Left renal pelvis (tissue), 4 donors: ENCODE data around the gene ACOXL. TPM values are rescaled to one million over a fixed set of nuclear protein-coding genes. Genes with fewer than 3 reads are reported as not detected.

Experiments used
- polyA plus RNA-seq, 4 donors: library from polyadenylated mRNA; unstranded; fragments of 120-200 nt; gene quantifications; one replicate each; pipeline ENCODE4 v1.2.1, GENCODE V29; 2013; ENCODE audit not compliant: insufficient read length in 4 of 4

Gene ACOXL
- polyA plus RNA-seq, 4 donors: 0.31 to 1.6 (median 0.72) TPM

Other genes starting within 250 kb of the ACOXL start
- gene RGPD6, start 155.4 kb upstream of the ACOXL start, polyA plus RNA-seq: 10 to 100 TPM; 32.3 to 46.5 (median 36.3) TPM
- gene BUB1, start 54.5 kb upstream of the ACOXL start, polyA plus RNA-seq: 10 to 100 TPM; 20.2 to 24.8 (median 23.5) TPM